Activated T-helper 2 cell treated with anti-CD3 and anti-CD28 coated beads, Interferon-gamma antibody, Interleukin-2, Interleukin-4, amounts not matched to agents 10 μg/mL and 5 μg/mL and 100 μg/mL, durations not matched to agents 14 hours and 24 hours and 36 hours (primary cell): Measurements from ENCODE around the gene TMEM143. TPM values are rescaled to one million over a fixed set of nuclear protein-coding genes. Genes with fewer than 3 reads are reported as not detected.

Experiments
- DNase-seq: peaks from one replicate; pipeline ENCODE4 v3.0.0; 2021; ENCODE audit warnings: low spot score
- H3K27ac Mint-ChIP-seq: one replicate; pipeline ENCODE4 v1.8.0; 2021; ENCODE audit warnings: mixed read lengths
- H3K27me3 Mint-ChIP-seq: one replicate; pipeline ENCODE4 v1.8.0; 2021; ENCODE audit warnings: low read depth, mixed read lengths
- H3K36me3 Mint-ChIP-seq: one replicate; pipeline ENCODE4 v1.8.0; 2021; ENCODE audit warnings: low read depth, mixed read lengths
- H3K4me1 Mint-ChIP-seq: one replicate; pipeline ENCODE4 v1.8.0; 2021; ENCODE audit warnings: low read depth, mixed read lengths
- H3K4me3 Mint-ChIP-seq: one replicate; pipeline ENCODE4 v1.8.0; 2021; ENCODE audit warnings: low read depth, mild to moderate bottlenecking, moderate library complexity, mixed read lengths
- H3K9me3 Mint-ChIP-seq: one replicate; pipeline ENCODE4 v1.8.0; 2021; ENCODE audit warnings: mixed read lengths
- intact Hi-C: fragments of 100-400 bp; cut with micrococcal nuclease; formaldehyde crosslinking; loops from one replicate; pipeline ENCODE4 v1.15.1; 2023
- total RNA-seq: library from RNA; stranded (reverse); gene quantifications from 2 replicates; pipeline ENCODE4 v1.2.3, GENCODE V29; 2022

Gene TMEM143
- total RNA-seq, 1 donor from 2014 or later = 12.8 TPM

DNA sequence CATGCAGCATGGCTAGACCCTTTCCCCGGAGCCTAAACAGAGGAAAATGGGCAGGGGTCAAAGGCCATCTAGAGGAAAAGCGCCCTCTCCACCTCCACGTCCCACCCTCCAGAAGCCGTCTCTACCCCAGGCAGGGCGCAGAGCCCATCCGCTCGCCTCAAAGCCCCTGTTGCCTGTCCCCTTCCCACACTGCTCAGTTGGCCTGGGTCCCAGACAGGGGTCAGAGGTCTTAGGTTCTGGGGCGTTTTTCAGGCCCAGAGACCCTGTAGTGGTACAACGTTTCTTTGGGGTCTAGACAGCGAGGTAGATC is 285 bp downstream of the TMEM143 start:
- Mint-ChIP-seq H3K27me3 (no peaks in the 10 kb centered on the region), H3K36me3 (peaks cover 3% of the 10 kb centered on the region), H3K27ac (peak overlapping the region; percentile 90), H3K4me3 (peak overlapping the region; percentile 78), H3K4me1 (peaks cover 12% of the 10 kb centered on the region), H3K9me3 (no peaks in the 10 kb centered on the region)
- no peak for DNase-seq
- intact Hi-C loops = loop anchor here (1.0 to 2.0 kb wide), 4 partner anchors 33 to 147 kb away; partner anchors contain the start of gene LMTK3

DNA sequence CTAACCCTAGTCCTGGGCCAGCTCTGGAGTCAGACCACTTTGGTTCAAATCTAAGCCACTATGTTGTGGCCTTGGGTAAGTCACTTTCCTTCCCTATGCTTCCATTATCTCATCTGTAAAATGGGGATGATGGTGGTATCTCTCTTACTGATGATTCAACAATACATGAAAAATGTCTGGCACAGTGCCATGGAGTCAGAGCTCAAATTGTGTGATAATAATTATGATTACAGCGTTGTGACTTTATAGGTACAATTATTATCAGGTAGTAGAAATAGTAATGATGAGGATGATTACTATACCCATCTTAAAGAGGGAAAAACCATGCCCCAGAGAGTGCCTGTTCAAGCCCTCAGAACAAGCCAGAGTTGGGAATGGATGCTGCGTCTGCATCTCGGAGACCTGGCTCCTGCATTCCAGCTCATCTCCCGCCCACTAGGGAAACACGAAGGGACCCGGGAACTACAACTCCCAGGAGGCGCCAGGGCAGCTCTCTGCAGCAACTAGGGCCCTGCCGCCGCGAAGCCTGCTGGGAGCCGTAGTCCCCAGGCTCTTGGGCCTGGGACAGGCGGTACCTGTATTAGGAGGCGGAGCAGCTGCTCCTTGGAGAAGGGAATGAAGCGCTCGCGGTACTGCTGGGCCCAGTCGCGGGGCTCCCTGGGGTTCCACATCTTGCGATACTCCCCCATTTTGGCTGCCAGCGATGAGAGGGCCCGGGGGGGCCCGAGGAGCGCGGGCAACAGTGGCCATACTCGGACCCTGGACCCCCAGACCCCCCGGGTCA is 832 bp downstream of the TMEM143 start:
- Mint-ChIP-seq H3K4me1 (peaks cover 12% of the 10 kb centered on the region), H3K36me3 (peaks cover 3% of the 10 kb centered on the region), H3K27ac (peak overlapping the region; percentile 90), H3K27me3 (no peaks in the 10 kb centered on the region), H3K9me3 (no peaks in the 10 kb centered on the region), H3K4me3 (peak overlapping the region; percentile 78)
- intact Hi-C loops = loop anchor here (1.0 to 2.0 kb wide), 4 partner anchors 32 to 148 kb away; partner anchors contain the start of gene LMTK3
- peak; percentile 86 for DNase-seq

DNA sequence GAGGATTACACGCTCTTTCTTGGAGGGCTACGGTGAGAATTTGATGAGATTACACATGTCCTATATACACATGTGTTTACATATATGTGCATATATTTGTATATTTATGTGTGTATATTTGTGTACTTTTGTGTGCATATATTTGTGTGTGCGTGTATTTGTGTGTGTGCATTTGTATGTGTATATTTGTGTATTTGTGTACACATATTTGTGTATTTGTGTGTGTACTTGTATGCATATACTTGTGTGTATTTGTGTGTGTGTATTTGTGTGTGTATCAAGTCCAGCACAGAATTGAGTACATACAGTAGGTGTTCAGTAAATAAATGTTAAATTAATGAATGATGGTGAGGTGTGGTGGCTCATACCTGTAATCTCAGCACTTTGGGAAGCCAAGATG is 1.8 kb downstream of the TMEM143 start:
- intact Hi-C loops = loop anchor here (2.0 kb wide), 3 partner anchors 31 to 149 kb away; partner anchors contain the start of gene LMTK3
- no peaks in the 10 kb centered on the region for H3K27me3 Mint-ChIP-seq
- no peak overlapping the region for H3K4me3 Mint-ChIP-seq
- DNase-seq = no peak
- no peak overlapping the region for H3K27ac Mint-ChIP-seq
- H3K4me1 Mint-ChIP-seq = peaks cover 12% of the 10 kb centered on the region
- peaks cover 3% of the 10 kb centered on the region for H3K36me3 Mint-ChIP-seq
- no peaks in the 10 kb centered on the region for H3K9me3 Mint-ChIP-seq

DNA sequence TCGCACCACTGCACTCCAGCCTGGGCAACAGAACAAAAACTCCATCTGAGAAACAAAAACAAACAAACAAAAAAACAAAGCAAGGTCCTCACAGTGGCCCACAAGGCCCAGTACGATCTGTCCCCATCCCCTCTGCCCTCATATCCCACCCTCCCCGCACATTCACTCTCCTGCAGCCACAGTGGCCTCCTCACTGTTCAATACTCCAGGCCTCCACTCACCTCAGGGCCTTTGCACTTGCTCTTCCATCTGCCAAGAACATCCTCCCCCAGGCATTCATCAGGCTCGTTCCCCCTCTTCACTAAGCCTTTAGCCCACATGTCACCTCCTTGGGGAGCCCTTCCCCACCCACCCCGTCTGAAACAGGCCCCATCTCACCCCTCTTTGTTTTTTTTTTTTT is 4.6 kb downstream of the TMEM143 start:
- H3K9me3 Mint-ChIP-seq = no peaks in the 10 kb centered on the region
- intact Hi-C loops = no loop called here
- H3K36me3 Mint-ChIP-seq = peaks cover 3% of the 10 kb centered on the region
- no peak overlapping the region for H3K4me3 Mint-ChIP-seq
- DNase-seq = no peak
- H3K27ac Mint-ChIP-seq = no peak overlapping the region
- H3K4me1 Mint-ChIP-seq = peaks cover 5% of the 10 kb centered on the region
- H3K27me3 Mint-ChIP-seq = no peaks in the 10 kb centered on the region

DNA sequence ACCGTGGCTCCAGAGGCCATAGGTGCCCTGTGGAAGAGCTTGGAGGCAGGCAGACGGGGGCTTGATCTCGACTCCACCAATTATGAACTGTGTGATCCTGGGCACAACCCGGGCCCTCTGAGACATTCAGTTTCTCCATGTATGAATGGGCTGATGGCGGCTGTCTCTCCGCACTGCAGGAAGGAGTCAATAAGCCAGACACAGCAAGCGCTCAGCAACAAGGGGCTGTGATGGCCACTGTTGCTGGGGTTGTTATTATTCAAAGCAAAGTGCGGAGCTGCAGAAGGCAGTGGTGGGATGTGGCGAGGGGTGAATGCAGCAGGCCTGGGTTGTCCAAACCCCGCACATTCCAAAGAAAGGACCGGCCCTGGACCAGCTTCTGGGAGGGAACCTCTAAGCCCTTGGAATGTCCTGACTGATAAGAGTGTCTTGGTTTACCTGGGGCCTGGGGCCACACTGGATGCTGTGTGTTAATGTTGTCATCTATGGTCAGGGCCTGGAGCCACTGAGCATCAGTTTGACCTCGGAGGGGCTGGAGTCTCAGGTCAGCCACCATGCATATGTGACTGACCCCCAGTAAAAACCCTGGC is 8.3 kb downstream of the TMEM143 start:
- H3K4me3 Mint-ChIP-seq = no peak overlapping the region
- H3K36me3 Mint-ChIP-seq = peaks cover 3% of the 10 kb centered on the region
- H3K27me3 Mint-ChIP-seq = no peaks in the 10 kb centered on the region
- DNase-seq = no peak
- no peaks in the 10 kb centered on the region for H3K9me3 Mint-ChIP-seq
- intact Hi-C loops = no loop called here
- no peak overlapping the region for H3K27ac Mint-ChIP-seq
- H3K4me1 Mint-ChIP-seq = no peaks in the 10 kb centered on the region

DNA sequence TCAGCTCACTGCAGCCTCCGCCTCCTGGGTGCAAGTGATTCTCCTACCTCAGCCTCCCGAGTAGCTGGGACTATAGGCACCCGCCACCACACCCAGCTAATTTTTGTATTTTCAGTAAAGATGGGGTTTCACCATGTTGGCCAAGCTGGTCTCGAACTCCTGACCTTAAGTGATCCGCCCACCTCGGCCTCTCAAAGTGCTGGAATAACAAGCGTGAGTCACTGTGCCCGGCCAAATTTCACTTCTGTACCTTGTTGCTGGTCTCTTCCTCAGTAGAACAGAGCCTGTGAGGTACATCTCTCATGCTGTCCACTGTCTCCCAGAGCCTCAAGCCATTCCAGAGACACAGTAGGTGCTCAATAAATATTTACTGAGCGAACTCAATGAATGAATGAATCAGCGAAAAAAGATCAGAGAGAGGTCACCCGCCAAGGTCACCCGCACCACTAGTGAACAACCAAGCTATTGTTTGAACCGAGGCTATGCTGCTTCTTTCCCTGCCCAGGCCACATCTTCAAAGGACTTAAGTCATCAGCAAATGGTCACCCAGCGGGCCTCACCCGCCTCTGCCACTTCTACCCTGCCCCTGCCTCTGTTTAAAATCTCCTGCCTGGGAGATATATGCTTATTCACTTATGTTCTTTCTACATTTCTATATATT is 9.3 kb downstream of the TMEM143 start:
- H3K27me3 Mint-ChIP-seq = no peaks in the 10 kb centered on the region
- intact Hi-C loops = no loop called here
- H3K27ac Mint-ChIP-seq = no peak overlapping the region
- no peaks in the 10 kb centered on the region for H3K4me1 Mint-ChIP-seq
- DNase-seq = no peak
- H3K9me3 Mint-ChIP-seq = no peaks in the 10 kb centered on the region
- H3K4me3 Mint-ChIP-seq = no peak overlapping the region
- H3K36me3 Mint-ChIP-seq = no peaks in the 10 kb centered on the region

DNA sequence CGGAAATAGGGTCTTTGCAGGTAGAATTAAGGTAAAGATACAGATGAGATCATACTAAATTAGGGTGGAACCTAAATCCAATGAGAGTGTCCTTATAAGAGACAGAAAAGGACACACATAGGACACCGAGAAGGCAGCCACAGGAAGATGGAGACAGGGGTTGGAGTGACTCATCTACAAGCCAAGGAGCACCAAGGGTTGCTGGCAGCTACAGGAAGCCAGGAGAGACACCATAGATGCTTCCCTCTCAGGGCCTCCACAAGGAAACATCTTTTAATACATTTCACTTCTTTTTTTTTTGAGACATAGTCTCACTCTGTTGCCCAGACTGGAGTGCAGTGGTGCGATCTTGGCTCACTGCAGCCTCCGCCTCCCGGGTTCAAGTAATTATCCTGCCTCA is 10.1 kb downstream of the TMEM143 start:
- Mint-ChIP-seq H3K27ac (no peak overlapping the region), H3K4me1 (no peaks in the 10 kb centered on the region), H3K27me3 (no peaks in the 10 kb centered on the region), H3K4me3 (no peak overlapping the region), H3K9me3 (no peaks in the 10 kb centered on the region), H3K36me3 (no peaks in the 10 kb centered on the region)
- intact Hi-C loops = no loop called here
- DNase-seq = no peak

DNA sequence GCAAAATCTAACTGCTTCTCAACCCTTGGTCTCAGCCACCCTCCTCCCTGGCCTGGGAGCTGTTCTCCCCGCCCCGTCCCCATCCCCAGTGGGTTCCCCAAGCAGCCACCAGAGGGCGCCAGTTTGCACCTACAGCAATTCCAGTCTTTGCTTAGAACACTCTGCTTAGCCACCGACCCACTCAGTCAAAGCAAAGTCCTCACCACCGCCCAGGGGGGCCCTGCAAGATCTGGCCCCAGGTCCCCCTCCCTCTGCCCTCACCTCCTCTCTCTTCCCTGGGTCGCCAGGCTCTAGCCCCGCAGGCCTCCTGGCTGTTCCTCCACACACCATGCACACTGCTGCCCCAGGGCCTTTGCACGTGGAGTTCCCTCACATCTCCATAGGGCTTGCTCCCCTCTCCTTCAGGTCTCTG is 12.4 kb downstream of the TMEM143 start:
- no peaks in the 10 kb centered on the region for H3K4me1 Mint-ChIP-seq
- intact Hi-C loops = no loop called here
- no peaks in the 10 kb centered on the region for H3K27me3 Mint-ChIP-seq
- no peaks in the 10 kb centered on the region for H3K36me3 Mint-ChIP-seq
- H3K9me3 Mint-ChIP-seq = no peaks in the 10 kb centered on the region
- peak; percentile 70 for DNase-seq
- no peak overlapping the region for H3K4me3 Mint-ChIP-seq
- H3K27ac Mint-ChIP-seq = no peak overlapping the region

DNA sequence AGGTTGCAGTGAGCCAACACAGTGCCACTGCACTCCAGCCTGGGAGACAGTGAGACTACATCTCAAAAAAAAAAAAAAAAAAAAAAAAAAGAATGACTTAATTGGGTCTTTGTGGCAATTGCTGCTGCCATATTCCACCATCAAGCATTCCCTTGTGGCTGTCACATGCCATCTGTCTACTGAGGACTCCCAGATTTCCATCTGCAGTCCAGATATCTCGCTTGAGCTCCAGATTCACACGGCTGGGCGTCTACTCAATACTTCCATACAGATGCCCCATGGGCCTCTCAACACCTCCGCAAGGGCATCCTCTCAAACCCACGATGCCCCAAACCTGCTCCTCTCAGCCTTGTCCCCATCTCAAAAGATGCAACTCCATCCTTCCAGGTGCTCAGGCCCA is 12.9 kb downstream of the TMEM143 start:
- Mint-ChIP-seq H3K9me3 (no peaks in the 10 kb centered on the region), H3K27ac (no peak overlapping the region), H3K4me1 (no peaks in the 10 kb centered on the region), H3K27me3 (no peaks in the 10 kb centered on the region), H3K4me3 (no peak overlapping the region), H3K36me3 (no peaks in the 10 kb centered on the region)
- no peak for DNase-seq
- intact Hi-C loops = no loop called here

DNA sequence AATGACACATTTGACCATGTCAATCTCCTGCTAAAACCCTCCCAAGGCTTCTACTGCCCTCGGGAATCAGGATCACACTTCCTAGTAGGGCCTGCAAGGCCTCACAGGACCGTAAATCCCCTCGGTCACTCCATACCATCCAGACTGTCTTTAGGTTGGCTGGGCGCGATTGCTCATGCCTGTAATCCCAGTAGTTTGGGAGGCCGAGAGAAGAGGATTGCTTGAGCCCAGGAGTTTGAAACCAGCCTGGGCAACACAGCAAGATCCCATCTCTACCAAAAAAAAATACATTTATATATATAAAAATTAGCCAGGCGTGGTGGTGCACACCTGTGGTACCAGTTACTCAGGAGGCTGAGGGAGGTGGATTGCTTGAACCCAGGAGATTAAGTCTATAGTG is 15.0 kb downstream of the TMEM143 start:
- intact Hi-C loops = no loop called here
- H3K9me3 Mint-ChIP-seq = no peaks in the 10 kb centered on the region
- no peaks in the 10 kb centered on the region for H3K4me1 Mint-ChIP-seq
- H3K36me3 Mint-ChIP-seq = no peaks in the 10 kb centered on the region
- no peak overlapping the region for H3K4me3 Mint-ChIP-seq
- DNase-seq = no peak
- H3K27me3 Mint-ChIP-seq = no peaks in the 10 kb centered on the region
- no peak overlapping the region for H3K27ac Mint-ChIP-seq

DNA sequence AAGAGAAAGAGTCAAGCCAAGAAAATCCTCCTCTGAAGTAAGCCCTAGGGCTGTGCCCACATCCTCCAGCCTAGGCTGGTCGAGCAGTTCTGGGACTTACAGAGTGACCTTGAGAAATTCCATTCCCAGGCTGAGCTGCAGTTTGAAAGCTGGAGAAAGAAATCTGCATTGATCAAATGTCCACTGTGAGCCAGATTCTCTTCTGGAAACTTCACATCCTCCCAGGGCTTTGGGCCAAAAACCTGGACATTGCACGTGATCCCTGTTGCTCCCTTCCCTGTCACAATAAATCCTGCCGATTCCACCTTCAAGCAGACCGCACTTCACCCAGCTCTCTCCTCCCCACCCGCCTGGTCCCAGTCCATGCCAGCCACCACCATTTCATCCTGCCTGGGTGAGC is 15.7 kb downstream of the TMEM143 start:
- H3K9me3 Mint-ChIP-seq = no peaks in the 10 kb centered on the region
- DNase-seq = no peak
- H3K4me1 Mint-ChIP-seq = no peaks in the 10 kb centered on the region
- H3K36me3 Mint-ChIP-seq = peaks cover 4% of the 10 kb centered on the region
- no peak overlapping the region for H3K27ac Mint-ChIP-seq
- no peak overlapping the region for H3K4me3 Mint-ChIP-seq
- intact Hi-C loops = no loop called here
- H3K27me3 Mint-ChIP-seq = no peaks in the 10 kb centered on the region

DNA sequence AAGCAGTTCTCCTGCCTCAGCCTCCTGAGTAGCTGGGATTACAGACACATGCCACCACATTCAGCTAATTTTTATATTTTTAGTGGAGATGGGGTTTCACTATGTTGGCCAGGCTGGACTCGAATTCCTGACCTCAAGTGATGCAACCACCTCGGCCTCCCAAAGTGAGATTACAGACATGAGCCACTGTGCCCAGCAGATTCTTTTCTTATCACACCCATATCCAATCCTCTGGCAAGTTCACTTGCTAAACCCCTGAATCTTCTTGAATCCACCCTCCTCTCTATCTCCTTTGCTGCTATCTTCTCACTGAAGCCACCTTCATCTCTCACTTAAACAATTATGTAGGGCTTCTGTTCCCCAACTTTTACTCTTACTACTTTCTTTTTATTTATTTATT is 17.5 kb downstream of the TMEM143 start:
- H3K9me3 Mint-ChIP-seq = no peaks in the 10 kb centered on the region
- H3K4me3 Mint-ChIP-seq = no peak overlapping the region
- peaks cover 4% of the 10 kb centered on the region for H3K36me3 Mint-ChIP-seq
- H3K27ac Mint-ChIP-seq = no peak overlapping the region
- no peak for DNase-seq
- no peaks in the 10 kb centered on the region for H3K27me3 Mint-ChIP-seq
- no peaks in the 10 kb centered on the region for H3K4me1 Mint-ChIP-seq
- intact Hi-C loops = no loop called here

DNA sequence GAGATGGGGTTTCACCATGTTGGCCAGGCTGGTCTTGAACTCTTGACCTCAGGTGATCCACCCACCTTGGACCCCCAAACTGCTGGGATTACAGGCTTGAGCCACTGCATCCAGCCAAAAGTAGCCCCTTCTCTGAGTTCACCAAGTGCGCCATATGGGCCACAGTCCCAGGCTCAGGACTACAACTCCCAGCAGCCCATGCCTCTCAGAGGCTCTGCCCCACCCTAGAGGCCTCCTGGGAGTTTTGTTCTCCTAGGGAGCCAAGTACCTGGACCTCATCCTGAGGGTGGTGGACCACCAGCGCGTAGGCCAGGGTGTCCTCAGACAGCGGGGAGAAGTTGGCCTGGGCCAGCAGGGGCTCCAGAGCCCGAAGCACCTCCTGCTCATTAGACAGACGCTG is 18.8 kb downstream of the TMEM143 start:
- Mint-ChIP-seq H3K4me3 (no peak overlapping the region), H3K27me3 (no peaks in the 10 kb centered on the region), H3K36me3 (peaks cover 4% of the 10 kb centered on the region), H3K9me3 (no peaks in the 10 kb centered on the region), H3K4me1 (no peaks in the 10 kb centered on the region), H3K27ac (no peak overlapping the region)
- intact Hi-C loops = no loop called here
- DNase-seq = no peak
